ENCODE data around the gene HP. TPM values are rescaled to one million over a fixed set of nuclear protein-coding genes. Genes with fewer than 3 reads are reported as not detected.

HP gene
- total and polyA plus RNA-seq, 2 of the 13 experiments (the other 11 are each of a cell fraction or from before 2014, with no cell fraction given): 387 to 524 TPM

DNA sequence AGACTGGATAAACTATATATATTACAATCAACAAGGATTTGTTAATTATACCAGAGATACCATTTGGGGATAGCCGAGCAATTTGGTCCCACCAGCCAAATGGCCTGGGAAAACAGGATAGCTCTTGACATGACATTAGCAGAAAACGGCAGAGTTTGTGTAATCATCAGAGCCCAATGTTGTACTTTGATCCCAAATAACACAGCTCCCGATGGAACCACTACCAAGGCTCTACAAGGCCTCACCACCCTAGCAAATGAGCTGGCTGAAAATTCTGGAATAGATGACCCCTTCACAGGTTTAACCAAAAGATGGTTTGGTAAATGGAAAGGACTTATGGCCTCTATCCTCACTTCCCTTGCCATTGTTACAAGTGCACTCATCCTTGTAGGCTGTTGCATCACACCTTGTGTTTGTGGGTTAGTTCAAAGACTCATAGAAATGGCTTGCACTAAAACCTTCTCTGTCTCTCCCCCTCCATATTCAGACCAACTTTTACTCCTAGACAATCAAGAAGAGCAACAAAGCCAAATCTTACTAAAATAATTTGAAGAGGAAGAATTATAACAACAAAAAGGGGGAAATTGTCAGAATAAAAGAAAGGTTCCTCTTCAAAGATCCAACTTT lies 29.6 kb downstream of the HP start (continued):
- TF ChIP-seq, protein P1, sequence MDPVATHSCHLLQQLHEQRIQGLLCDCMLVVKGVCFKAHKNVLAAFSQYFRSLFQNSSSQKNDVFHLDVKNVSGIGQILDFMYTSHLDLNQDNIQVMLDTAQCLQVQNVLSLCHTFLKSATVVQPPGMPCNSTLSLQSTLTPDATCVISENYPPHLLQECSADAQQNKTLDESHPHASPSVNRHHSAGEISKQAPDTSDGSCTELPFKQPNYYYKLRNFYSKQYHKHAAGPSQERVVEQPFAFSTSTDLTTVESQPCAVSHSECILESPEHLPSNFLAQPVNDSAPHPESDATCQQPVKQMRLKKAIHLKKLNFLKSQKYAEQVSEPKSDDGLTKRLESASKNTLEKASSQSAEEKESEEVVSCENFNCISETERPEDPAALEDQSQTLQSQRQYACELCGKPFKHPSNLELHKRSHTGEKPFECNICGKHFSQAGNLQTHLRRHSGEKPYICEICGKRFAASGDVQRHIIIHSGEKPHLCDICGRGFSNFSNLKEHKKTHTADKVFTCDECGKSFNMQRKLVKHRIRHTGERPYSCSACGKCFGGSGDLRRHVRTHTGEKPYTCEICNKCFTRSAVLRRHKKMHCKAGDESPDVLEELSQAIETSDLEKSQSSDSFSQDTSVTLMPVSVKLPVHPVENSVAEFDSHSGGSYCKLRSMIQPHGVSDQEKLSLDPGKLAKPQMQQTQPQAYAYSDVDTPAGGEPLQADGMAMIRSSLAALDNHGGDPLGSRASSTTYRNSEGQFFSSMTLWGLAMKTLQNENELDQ (CRISPR knock-in tag; IDR thresholded peaks at IDR 0.05; ENCODE audit: borderline replicate concordance): no peak
- TF ChIP-seq E2F1 (CRISPR knock-in tag; IDR thresholded peaks at IDR 0.05): no peak
- TF ChIP-seq EZH2 (conservative IDR thresholded peaks at IDR 0.05; ENCODE audit: low read depth, low read length): no peak
- TF ChIP-seq ZNF292 (CRISPR knock-in tag; IDR thresholded peaks at IDR 0.05; ENCODE audit: borderline replicate concordance, low read depth): no peak
- no peak for TF ChIP-seq ZNF577 (CRISPR knock-in tag; IDR thresholded peaks at IDR 0.05; ENCODE audit: borderline replicate concordance, low read depth)
- no peak for TF ChIP-seq AGO2 (optimal IDR thresholded peaks at IDR 0.05; ENCODE audit: low read depth, low read length)
- TF ChIP-seq KMT2B (CRISPR knock-in tag; IDR thresholded peaks at IDR 0.05): no peak
- TF ChIP-seq DR1 (CRISPR knock-in tag; IDR thresholded peaks at IDR 0.05): no peak
- peak; percentile 24; the same call in 1 of the 2 replicates for TF ChIP-seq THAP11 (CRISPR knock-in tag; IDR thresholded peaks at IDR 0.05)
- TF ChIP-seq, protein P2, sequence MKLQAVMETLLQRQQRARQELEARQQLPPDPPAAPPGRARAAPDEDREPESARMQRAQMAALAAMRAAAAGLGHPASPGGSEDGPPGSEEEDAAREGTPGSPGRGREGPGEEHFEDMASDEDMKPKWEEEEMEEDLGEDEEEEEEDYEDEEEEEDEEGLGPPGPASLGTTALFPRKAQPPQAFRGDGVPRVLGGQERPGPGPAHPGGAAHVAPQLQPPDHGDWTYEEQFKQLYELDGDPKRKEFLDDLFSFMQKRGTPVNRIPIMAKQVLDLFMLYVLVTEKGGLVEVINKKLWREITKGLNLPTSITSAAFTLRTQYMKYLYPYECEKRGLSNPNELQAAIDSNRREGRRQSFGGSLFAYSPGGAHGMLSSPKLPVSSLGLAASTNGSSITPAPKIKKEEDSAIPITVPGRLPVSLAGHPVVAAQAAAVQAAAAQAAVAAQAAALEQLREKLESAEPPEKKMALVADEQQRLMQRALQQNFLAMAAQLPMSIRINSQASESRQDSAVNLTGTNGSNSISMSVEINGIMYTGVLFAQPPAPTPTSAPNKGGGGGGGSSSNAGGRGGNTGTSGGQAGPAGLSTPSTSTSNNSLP (IDR thresholded peaks at IDR 0.05; ENCODE audit: low read depth, low read length): no peak
- no peak for TF ChIP-seq RARA (CRISPR knock-in tag; IDR thresholded peaks at IDR 0.05)
- no peak for TF ChIP-seq ZNF546 (CRISPR knock-in tag; conservative IDR thresholded peaks at IDR 0.05)
- TF ChIP-seq SMC3 (IDR thresholded peaks at IDR 0.05; ENCODE audit: low read length): 0 out of 2 replicates have a peak, but pooled peaks have one; percentile 7
- no peak; the same call in 1 of the 2 replicates for TF ChIP-seq MBD4 (IDR thresholded peaks at IDR 0.05; ENCODE audit: borderline replicate concordance, low read length)
- TF ChIP-seq ZNF451 (CRISPR knock-in tag; IDR thresholded peaks at IDR 0.05): no peak
- no peak for TF ChIP-seq ZNF605 (CRISPR knock-in tag; IDR thresholded peaks at IDR 0.05)
- TF ChIP-seq YEATS2 (CRISPR knock-in tag; IDR thresholded peaks at IDR 0.05; ENCODE audit: borderline replicate concordance): peak; percentile 14; the same call in 1 of the 2 replicates
- no peak for TF ChIP-seq ARID2 (CRISPR knock-in tag; IDR thresholded peaks at IDR 0.05; ENCODE audit: borderline replicate concordance)
- TF ChIP-seq, protein P3, sequence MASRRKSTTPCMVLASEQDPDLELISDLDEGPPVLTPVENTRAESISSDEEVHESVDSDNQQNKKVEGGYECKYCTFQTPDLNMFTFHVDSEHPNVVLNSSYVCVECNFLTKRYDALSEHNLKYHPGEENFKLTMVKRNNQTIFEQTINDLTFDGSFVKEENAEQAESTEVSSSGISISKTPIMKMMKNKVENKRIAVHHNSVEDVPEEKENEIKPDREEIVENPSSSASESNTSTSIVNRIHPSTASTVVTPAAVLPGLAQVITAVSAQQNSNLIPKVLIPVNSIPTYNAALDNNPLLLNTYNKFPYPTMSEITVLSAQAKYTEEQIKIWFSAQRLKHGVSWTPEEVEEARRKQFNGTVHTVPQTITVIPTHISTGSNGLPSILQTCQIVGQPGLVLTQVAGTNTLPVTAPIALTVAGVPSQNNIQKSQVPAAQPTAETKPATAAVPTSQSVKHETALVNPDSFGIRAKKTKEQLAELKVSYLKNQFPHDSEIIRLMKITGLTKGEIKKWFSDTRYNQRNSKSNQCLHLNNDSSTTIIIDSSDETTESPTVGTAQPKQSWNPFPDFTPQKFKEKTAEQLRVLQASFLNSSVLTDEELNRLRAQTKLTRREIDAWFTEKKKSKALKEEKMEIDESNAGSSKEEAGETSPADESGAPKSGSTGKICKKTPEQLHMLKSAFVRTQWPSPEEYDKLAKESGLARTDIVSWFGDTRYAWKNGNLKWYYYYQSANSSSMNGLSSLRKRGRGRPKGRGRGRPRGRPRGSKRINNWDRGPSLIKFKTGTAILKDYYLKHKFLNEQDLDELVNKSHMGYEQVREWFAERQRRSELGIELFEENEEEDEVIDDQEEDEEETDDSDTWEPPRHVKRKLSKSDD (CRISPR knock-in tag; IDR thresholded peaks at IDR 0.05; ENCODE audit: low read depth): 0 out of 2 replicates have a peak, but pooled peaks have one; percentile 29
- peak; percentile 27; the same call in 1 of the 2 replicates for TF ChIP-seq ZNF747 (CRISPR knock-in tag; IDR thresholded peaks at IDR 0.05; ENCODE audit: borderline replicate concordance)
- TF ChIP-seq ZFP36 (IDR thresholded peaks at IDR 0.05; ENCODE audit: borderline replicate concordance, low read depth, low read length, partially characterized antibody): no peak
- TF ChIP-seq CREM (IDR thresholded peaks at IDR 0.05): peak; percentile 37; the same call in 1 of the 2 replicates
- TF ChIP-seq CREM (CRISPR knock-in tag; IDR thresholded peaks at IDR 0.05): no peak

Measured in HepG2 (cell line).